ENCODE data around the gene BRPF3.

Gene BRPF3

DNA sequence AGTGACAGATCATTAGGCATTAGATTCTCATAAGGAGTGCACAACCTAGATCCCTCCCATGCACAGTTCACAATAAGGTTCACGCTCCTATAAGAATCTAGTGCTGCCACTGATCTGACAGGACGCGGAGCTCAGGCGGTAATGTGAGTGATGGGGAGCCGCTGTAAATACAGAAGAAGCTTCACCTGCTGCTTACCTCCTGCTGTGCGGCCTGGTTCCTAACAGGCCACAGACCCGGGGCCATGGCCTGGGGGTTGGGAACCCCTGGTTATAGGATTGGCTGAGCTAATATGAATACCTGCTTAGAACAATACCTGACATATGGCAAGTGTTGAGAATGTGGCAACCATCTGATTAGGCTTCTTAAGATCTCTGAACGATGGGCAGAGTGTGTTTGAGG, 75.7 kb downstream of the BRPF3 start:
- no peak for DNase-seq

DNA sequence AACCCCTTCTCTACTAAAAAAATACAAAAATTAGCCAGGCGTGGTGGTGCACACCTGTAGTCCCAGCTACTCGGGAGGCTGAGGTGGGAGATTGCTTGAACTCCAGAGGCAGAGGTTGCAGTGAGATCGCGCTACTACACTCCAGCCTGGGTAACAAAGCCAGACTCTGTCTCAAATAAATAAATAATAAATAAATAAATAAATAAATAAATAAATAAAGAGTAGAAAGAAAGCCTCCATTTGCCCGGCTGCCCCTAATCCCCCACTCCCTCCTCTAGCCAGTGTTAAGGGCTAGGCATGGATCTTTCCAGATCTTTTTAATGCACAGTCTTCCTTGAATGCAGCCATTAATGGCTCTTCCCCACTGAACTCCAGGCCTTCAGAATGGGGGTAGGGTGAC, 76.5 kb downstream of the BRPF3 start:
- DNase-seq, result no peak

DNA sequence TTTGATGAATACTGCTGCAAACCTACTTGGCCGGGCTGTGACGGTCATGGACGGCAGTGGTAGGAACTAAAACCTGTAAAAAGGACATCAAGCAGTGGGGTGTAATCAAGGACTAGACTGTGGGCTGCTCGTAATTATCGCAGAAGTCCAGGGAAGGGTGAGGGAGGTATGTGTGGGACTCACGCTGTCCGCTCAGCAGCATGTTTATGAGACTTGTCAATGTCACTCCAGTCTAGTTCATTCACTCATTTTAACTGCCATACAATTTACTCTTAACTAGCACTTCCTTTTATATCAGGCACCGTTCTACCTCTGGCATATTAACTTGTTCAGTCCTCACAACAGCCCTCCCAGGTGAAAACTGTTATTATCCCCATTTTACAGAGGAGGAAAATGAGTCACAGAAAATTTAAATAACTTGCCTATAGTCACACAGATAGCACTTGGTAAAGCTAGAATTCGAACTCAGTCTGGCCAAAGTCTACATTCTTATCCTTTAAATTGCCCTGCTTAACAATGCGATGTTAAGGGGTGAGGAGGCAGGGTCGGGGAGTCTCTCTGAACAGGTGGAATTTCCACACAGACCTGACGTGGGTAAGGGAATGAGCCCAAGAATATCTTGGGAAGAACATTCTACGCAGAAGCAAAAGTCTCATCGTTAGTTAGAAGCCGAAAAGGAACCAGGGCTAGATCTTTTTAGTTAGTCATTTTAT, 77.4 kb downstream of the BRPF3 start:
- DNase-seq, result no peak

GRCh38 chr6:36276581-36277536, 80.3 kb downstream of the BRPF3 start:
- DNase-seq, result no peak

DNA sequence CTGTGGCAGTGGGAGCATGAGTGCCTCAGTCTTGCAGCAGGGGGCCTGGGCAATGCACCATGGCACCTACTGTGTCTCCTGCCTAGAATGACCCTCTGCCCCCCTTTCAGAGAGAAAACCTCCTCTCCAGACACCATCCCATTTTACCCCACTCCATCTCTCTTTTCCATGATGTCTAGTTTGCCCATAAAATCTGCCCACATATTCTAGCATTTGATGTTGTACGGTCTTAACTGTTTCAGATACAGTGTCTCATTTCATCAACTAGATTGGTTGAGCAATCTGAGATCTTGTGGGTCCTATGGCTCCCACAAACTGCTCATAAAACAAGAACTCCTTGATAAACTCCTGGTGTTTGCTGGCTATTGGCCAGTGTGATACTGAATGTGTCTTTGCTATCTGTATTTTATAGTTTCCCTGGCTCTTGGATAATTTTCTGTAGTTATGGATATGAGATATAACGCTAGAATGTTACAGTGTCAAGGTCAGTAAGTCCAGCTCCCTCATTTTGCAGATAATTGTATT, 81.5 kb downstream of the BRPF3 start:
- no peak for DNase-seq

GRCh38 chr6:36280467-36280866, 83.9 kb downstream of the BRPF3 start:
- no peak for DNase-seq

GRCh38 chr6:36280983-36281382, 84.4 kb downstream of the BRPF3 start:
- no peak for DNase-seq
